IPS-18a (cell line): ENCODE measurements around the gene GCK.

Source experiments
- H3K27ac ChIP-seq: one replicate; pipeline ENCODE4 v1.5.1; 2013; ENCODE audit warnings: low read length
- H3K27me3 ChIP-seq: one replicate; pipeline ENCODE4 v1.6.1; 2013; ENCODE audit warnings: mild to moderate bottlenecking, low read length; ENCODE audit not compliant: control insufficient read depth, insufficient read depth
- H3K36me3 ChIP-seq: one replicate; pipeline ENCODE4 v1.6.1; 2013; ENCODE audit warnings: low read depth, low read length; ENCODE audit not compliant: control insufficient read depth
- H3K4me1 ChIP-seq: one replicate; pipeline ENCODE4 v1.6.1; 2013; ENCODE audit warnings: low read depth, low read length; ENCODE audit not compliant: control insufficient read depth
- H3K4me3 ChIP-seq: one replicate; pipeline ENCODE4 v1.5.1; 2013; ENCODE audit warnings: low read length
- H3K9ac ChIP-seq: one replicate; pipeline ENCODE4 v1.6.1; 2013; ENCODE audit warnings: mild to moderate bottlenecking, low read length, moderate library complexity
- H3K9me3 ChIP-seq: one replicate; pipeline ENCODE4 v1.6.1; 2013; ENCODE audit warnings: low read depth, low read length; ENCODE audit not compliant: control insufficient read depth

Gene GCK

GRCh38 chr7:44220358-44221112 is 31.3 kb upstream of the GCK start:
- Histone ChIP-seq H3K9ac (no peak overlapping the region), H3K27me3 (no peaks in the 10 kb centered on the region), H3K9me3 (no peaks in the 10 kb centered on the region), H3K4me1 (peaks cover 11% of the 10 kb centered on the region), H3K27ac (no peak overlapping the region), H3K4me3 (no peak overlapping the region), H3K36me3 (no peaks in the 10 kb centered on the region)

DNA sequence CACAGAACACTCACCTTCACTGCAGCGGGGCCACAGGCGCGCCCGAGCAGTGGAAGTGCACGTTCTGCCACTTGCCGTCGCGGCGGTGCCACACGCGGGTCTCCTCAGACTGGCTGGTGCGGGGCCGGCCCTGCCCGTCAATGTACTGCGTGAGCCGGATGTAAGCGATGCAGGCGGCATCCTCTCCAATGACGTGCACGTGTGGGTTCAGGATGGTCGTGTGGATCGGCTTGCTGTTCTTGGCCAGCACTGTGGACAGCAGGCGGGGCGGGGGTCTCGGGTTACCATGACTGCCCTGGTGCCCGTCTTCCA is 30.8 kb upstream of the GCK start:
- Histone ChIP-seq H3K27ac (no peak overlapping the region), H3K9me3 (no peaks in the 10 kb centered on the region), H3K36me3 (no peaks in the 10 kb centered on the region), H3K27me3 (no peaks in the 10 kb centered on the region), H3K4me1 (peaks cover 11% of the 10 kb centered on the region), H3K9ac (no peak overlapping the region), H3K4me3 (no peak overlapping the region)

- Histone ChIP-seq H3K4me3 (no peak overlapping the region), H3K9ac (no peak overlapping the region), H3K27me3 (no peaks in the 10 kb centered on the region), H3K9me3 (no peaks in the 10 kb centered on the region), H3K4me1 (peaks cover 14% of the 10 kb centered on the region), H3K27ac (no peak overlapping the region), H3K36me3 (no peaks in the 10 kb centered on the region)
Measured at GRCh38 chr7:44219371-44220045, 30.3 kb upstream of the GCK start.

DNA sequence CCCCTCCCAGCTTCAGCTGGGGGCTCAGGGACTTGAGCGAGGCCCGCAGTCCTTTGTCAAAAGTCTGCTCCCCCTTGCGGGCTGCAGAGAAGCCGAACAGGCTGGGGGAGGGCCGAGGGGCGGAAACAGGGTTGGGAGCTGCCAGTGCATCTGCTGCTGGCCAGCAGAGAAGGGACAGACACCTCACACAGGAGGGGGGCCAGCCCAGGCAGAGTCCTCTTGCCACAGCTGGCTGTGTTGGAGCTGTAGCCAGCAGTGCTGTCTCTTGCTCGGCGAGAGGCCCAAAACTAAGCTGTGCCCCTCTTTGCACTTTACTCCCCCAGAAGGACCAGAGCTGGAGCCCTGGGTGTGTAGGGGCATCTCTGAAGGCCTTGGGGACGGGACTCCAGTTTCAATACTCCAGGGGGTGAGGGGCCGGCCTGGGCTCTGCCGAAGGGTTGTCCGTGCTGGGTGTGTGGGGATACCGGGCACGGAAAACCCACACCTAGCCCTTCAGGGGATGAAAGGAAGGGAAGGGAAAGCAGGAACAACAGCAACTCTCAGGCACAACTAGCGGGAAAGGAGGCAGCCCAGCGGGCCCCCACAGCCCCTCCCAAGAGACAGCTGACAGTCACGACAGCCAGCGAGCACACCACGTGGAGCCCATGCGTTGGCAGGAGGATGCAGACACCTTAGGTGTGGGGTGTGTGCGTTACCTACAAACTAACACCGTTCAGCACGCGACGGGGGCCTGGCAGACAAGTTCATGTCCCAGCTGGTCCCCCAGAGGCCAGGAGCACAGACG is 29.4 kb upstream of the GCK start:
- Histone ChIP-seq H3K4me3 (no peak overlapping the region), H3K9ac (no peak overlapping the region), H3K27me3 (no peaks in the 10 kb centered on the region), H3K36me3 (peaks cover under 1% of the 10 kb centered on the region), H3K9me3 (no peaks in the 10 kb centered on the region), H3K27ac (no peak overlapping the region), H3K4me1 (peaks cover 18% of the 10 kb centered on the region)

GRCh38 chr7:44217852-44218402 is 28.7 kb upstream of the GCK start:
- no peak overlapping the region for H3K4me3 ChIP-seq
- H3K4me1 ChIP-seq = peaks cover 18% of the 10 kb centered on the region
- H3K27ac ChIP-seq = no peak overlapping the region
- H3K36me3 ChIP-seq = peaks cover 7% of the 10 kb centered on the region
- H3K27me3 ChIP-seq = no peaks in the 10 kb centered on the region
- H3K9ac ChIP-seq = no peak overlapping the region
- H3K9me3 ChIP-seq = no peaks in the 10 kb centered on the region

GRCh38 chr7:44217223-44217714 is 28.0 kb upstream of the GCK start:
- Histone ChIP-seq H3K9ac (no peak overlapping the region), H3K27ac (no peak overlapping the region), H3K36me3 (peaks cover 8% of the 10 kb centered on the region), H3K4me3 (no peak overlapping the region), H3K27me3 (no peaks in the 10 kb centered on the region), H3K9me3 (no peaks in the 10 kb centered on the region), H3K4me1 (peaks cover 18% of the 10 kb centered on the region)

GRCh38 chr7:44216521-44217222 is 27.4 kb upstream of the GCK start:
- no peak overlapping the region for H3K4me3 ChIP-seq
- H3K9ac ChIP-seq = no peak overlapping the region
- H3K27me3 ChIP-seq = no peaks in the 10 kb centered on the region
- no peak overlapping the region for H3K27ac ChIP-seq
- no peaks in the 10 kb centered on the region for H3K9me3 ChIP-seq
- H3K36me3 ChIP-seq = peaks cover 12% of the 10 kb centered on the region
- peaks cover 18% of the 10 kb centered on the region for H3K4me1 ChIP-seq

DNA sequence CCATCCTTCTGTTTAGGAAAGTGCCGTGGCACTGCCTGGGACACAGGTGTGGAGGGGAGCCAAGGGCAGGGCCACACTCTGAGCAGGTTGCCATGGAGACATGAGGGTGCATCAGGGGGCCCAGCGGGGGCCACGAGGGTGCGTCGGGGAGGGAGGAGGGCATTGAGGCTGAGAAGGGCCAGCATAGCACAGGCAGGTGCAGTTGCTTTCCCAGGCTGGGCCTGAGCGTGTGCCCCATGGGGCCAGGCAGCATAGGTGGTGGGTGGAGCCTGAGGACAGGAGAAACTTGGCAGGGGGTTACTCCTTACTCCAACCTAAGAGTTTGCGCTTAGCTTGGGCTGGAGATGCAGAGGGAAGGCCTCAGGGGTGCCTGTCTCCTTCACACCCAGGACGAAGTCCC is 26.8 kb upstream of the GCK start:
- no peak overlapping the region for H3K4me3 ChIP-seq
- no peak overlapping the region for H3K9ac ChIP-seq
- no peaks in the 10 kb centered on the region for H3K9me3 ChIP-seq
- peaks cover 19% of the 10 kb centered on the region for H3K36me3 ChIP-seq
- H3K4me1 ChIP-seq = peaks cover 18% of the 10 kb centered on the region
- no peak overlapping the region for H3K27ac ChIP-seq
- H3K27me3 ChIP-seq = no peaks in the 10 kb centered on the region

DNA sequence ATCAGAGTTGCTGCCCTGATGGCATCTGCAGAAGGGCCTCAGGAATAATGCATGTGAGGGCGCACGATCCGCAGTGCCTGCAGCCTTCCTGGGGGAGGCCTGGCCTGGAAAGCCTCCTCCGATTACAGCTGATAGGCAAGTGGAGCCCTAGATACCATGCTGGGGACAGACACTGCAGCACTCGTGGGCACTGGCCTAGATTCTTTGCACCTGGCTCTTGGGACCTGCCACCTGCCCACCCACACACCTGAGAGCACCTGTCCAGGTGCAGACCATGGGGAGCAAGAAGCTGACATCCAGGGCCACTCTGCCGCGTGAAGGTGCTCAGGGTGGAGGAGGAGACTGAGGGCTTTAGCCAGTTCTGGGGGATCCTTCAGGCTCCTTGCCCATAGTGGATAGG is 26.3 kb upstream of the GCK start:
- Histone ChIP-seq H3K27ac (no peak overlapping the region), H3K36me3 (peaks cover 24% of the 10 kb centered on the region), H3K4me1 (peaks cover 18% of the 10 kb centered on the region), H3K4me3 (no peak overlapping the region), H3K9ac (no peak overlapping the region), H3K9me3 (no peaks in the 10 kb centered on the region), H3K27me3 (no peaks in the 10 kb centered on the region)

DNA sequence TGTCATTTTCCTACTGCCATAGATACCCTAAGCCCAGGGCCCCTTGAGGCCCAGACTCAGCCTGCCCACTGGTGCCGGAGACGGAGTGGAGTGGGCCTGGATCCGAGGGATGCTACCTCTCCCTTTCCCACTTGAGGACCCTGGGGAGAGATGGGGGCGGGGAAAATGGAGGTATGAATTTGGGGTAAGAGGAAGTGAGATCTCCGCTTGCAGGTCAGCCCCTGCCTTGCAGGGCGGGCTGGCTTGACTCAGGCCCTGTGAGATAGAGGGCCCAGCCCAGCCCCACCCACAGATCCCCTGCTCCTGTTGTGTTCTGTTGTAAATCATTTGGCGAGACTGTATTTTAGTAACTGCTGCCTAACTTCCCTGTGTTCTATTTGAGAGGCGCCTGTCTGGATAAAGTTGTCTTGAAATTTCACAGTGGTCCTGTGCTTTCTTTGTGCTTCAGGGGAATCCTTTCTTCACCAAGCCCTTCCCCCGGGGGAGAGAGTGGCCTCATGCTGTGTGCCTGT is 24.7 kb upstream of the GCK start:
- Histone ChIP-seq H3K9me3 (no peaks in the 10 kb centered on the region), H3K4me1 (peaks cover 18% of the 10 kb centered on the region), H3K27me3 (no peaks in the 10 kb centered on the region), H3K9ac (no peak overlapping the region), H3K4me3 (no peak overlapping the region), H3K36me3 (peaks cover 36% of the 10 kb centered on the region), H3K27ac (peak overlapping the region; percentile 24)
